SK-N-DZ (cell line): Measurements from ENCODE around the gene PRKN.
A peak's percentile ranks its signal among the peaks of the same experiment; 100 is the strongest.

ENCODE experiments used
- DNase-seq: peaks from one replicate; pipeline ENCODE4 v3.0.0-alpha.2; 2015; ENCODE audit warnings: low spot score

The PRKN gene

GRCh38 chr6:162063666-162064065 lies 663.9 kb downstream of the PRKN start:
- DNase-seq = no peak

GRCh38 chr6:162058281-162058875 lies 669.2 kb downstream of the PRKN start:
- DNase-seq = peak; percentile 66

GRCh38 chr6:162056745-162057144 lies 670.8 kb downstream of the PRKN start:
- DNase-seq = peak; percentile 59

GRCh38 chr6:162056061-162056460 lies 671.5 kb downstream of the PRKN start:
- DNase-seq = no peak

GRCh38 chr6:162055365-162055764 lies 672.2 kb downstream of the PRKN start:
- DNase-seq = no peak

- no peak for DNase-seq
Observed at GRCh38 chr6:162053084-162053483, 674.5 kb downstream of the PRKN start.

GRCh38 chr6:162050579-162050978 lies 677.0 kb downstream of the PRKN start:
- DNase-seq = no peak

- DNase-seq = no peak
Observed at GRCh38 chr6:162046324-162046723, 681.2 kb downstream of the PRKN start.

- DNase-seq = no peak
Observed at GRCh38 chr6:162032620-162033019, 694.9 kb downstream of the PRKN start.

GRCh38 chr6:162029873-162030576 lies 697.5 kb downstream of the PRKN start:
- peak; percentile 52 for DNase-seq

- no peak for DNase-seq
Observed at GRCh38 chr6:162026843-162027242, 700.7 kb downstream of the PRKN start.

- DNase-seq = no peak
Observed at GRCh38 chr6:162026031-162026430, 701.5 kb downstream of the PRKN start.

- peak; percentile 85 for DNase-seq
Observed at GRCh38 chr6:162019349-162019748, 708.2 kb downstream of the PRKN start.

GRCh38 chr6:162017536-162017935 lies 710.0 kb downstream of the PRKN start:
- DNase-seq = no peak

GRCh38 chr6:162014069-162014811 lies 713.3 kb downstream of the PRKN start:
- peak; percentile 64 for DNase-seq

- DNase-seq = no peak
Observed at GRCh38 chr6:162005372-162005771, 722.2 kb downstream of the PRKN start.

- DNase-seq = no peak
Observed at GRCh38 chr6:161996783-161997182, 730.8 kb downstream of the PRKN start.

GRCh38 chr6:161985876-161986423 lies 741.6 kb downstream of the PRKN start:
- DNase-seq = no peak

- no peak for DNase-seq
Observed at GRCh38 chr6:161984713-161985112, 742.9 kb downstream of the PRKN start.

GRCh38 chr6:161976553-161976952 lies 751.0 kb downstream of the PRKN start:
- DNase-seq = no peak

- no peak for DNase-seq
Observed at GRCh38 chr6:161973064-161973463, 754.5 kb downstream of the PRKN start.

GRCh38 chr6:161971043-161971442 lies 756.5 kb downstream of the PRKN start:
- DNase-seq = no peak
